ENCODE data around the gene RASGRF2.

GRCh38 chr5:81058121-81058520 is 98.0 kb downstream of the RASGRF2 start:
- no peak for TF ChIP-seq TFE3 (CRISPR knock-in tag; IDR thresholded peaks at IDR 0.05)
- TF ChIP-seq POU5F1 (IDR thresholded peaks at IDR 0.05; ENCODE audit: borderline replicate concordance, low read depth, low read length, partially characterized antibody): no peak
- TF ChIP-seq, protein P1, sequence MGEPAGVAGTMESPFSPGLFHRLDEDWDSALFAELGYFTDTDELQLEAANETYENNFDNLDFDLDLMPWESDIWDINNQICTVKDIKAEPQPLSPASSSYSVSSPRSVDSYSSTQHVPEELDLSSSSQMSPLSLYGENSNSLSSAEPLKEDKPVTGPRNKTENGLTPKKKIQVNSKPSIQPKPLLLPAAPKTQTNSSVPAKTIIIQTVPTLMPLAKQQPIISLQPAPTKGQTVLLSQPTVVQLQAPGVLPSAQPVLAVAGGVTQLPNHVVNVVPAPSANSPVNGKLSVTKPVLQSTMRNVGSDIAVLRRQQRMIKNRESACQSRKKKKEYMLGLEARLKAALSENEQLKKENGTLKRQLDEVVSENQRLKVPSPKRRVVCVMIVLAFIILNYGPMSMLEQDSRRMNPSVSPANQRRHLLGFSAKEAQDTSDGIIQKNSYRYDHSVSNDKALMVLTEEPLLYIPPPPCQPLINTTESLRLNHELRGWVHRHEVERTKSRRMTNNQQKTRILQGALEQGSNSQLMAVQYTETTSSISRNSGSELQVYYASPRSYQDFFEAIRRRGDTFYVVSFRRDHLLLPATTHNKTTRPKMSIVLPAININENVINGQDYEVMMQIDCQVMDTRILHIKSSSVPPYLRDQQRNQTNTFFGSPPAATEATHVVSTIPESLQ (CRISPR knock-in tag; IDR thresholded peaks at IDR 0.05): no peak
- no peak for TF ChIP-seq POLR2A (conservative IDR thresholded peaks at IDR 0.05)
- TF ChIP-seq, protein P2, sequence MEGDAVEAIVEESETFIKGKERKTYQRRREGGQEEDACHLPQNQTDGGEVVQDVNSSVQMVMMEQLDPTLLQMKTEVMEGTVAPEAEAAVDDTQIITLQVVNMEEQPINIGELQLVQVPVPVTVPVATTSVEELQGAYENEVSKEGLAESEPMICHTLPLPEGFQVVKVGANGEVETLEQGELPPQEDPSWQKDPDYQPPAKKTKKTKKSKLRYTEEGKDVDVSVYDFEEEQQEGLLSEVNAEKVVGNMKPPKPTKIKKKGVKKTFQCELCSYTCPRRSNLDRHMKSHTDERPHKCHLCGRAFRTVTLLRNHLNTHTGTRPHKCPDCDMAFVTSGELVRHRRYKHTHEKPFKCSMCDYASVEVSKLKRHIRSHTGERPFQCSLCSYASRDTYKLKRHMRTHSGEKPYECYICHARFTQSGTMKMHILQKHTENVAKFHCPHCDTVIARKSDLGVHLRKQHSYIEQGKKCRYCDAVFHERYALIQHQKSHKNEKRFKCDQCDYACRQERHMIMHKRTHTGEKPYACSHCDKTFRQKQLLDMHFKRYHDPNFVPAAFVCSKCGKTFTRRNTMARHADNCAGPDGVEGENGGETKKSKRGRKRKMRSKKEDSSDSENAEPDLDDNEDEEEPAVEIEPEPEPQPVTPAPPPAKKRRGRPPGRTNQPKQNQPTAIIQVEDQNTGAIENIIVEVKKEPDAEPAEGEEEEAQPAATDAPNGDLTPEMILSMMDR (IDR thresholded peaks at IDR 0.05 in 2 of 3, conservative IDR thresholded peaks at IDR 0.05 in 1 of 3; ENCODE audit: insufficient read depth in 2 of 3, low read depth in 1 of 3, low read length in 3 of 3): no peak
- TF ChIP-seq ZBTB17 (CRISPR knock-in tag; IDR thresholded peaks at IDR 0.05): no peak
- no peak for TF ChIP-seq EZH2 (IDR thresholded peaks at IDR 0.05; ENCODE audit: borderline replicate concordance, low read depth, low read length)
- no peak for TF ChIP-seq SMARCC2 (IDR thresholded peaks at IDR 0.05; ENCODE audit: low read depth)
- no peak for TF ChIP-seq ETS1 (conservative IDR thresholded peaks at IDR 0.05; ENCODE audit: control insufficient read depth, low read depth, low read length)
- TF ChIP-seq MED1 (CRISPR knock-in tag; IDR thresholded peaks at IDR 0.05; ENCODE audit: borderline replicate concordance): no peak
- TF ChIP-seq USF1 (CRISPR knock-in tag; IDR thresholded peaks at IDR 0.05): no peak
- no peak for TF ChIP-seq HMGXB4 (CRISPR knock-in tag; IDR thresholded peaks at IDR 0.05)
- TF ChIP-seq POLR2AphosphoS5 (IDR thresholded peaks at IDR 0.05; ENCODE audit: control insufficient read depth, insufficient read depth, low read depth, low read length): no peak
- no peak for TF ChIP-seq MECOM (CRISPR knock-in tag; IDR thresholded peaks at IDR 0.05)

Measured in K562 (cell line).